ENCODE data around the gene SLC35B2. TPM values are rescaled to one million over a fixed set of nuclear protein-coding genes. Genes with fewer than 3 reads are reported as not detected.

SLC35B2 gene
- total and polyA plus RNA-seq, 9 of the 15 experiments (the other 6 are each of a cell fraction or from before 2014, with no cell fraction given), result 14.5 to 59.1 (median 47.1) TPM

GRCh38 chr6:44251576-44252524 is 5.5 kb downstream of the SLC35B2 start (continued):
- TF ChIP-seq BCLAF1 (IDR thresholded peaks at IDR 0.05; ENCODE audit: borderline replicate concordance in 1 of 2, control insufficient read depth in 1 of 2, low read depth in 2 of 2, low read length in 1 of 2) (peak in 1 of 2 experiments; percentile 5; a peak in 1 of 4 replicates), STAG1 (CRISPR knock-in tag; IDR thresholded peaks at IDR 0.05; ENCODE audit: borderline replicate concordance) (0 out of 2 replicates have a peak, but pooled peaks have one; percentile 19), POLR2AphosphoS5 (IDR thresholded peaks at IDR 0.05; ENCODE audit: control insufficient read depth, insufficient read depth, low read depth, low read length) (peak; percentile 32; the same call in 1 of the 2 replicates), RBM22 (IDR thresholded peaks at IDR 0.05; ENCODE audit: low read depth, low read length, poor library complexity, severe bottlenecking) (peak; percentile 58), RBFOX2 (IDR thresholded peaks at IDR 0.05; ENCODE audit: low read depth, low read length) (peak; percentile 70)

Measured in K562 (cell line).